NB4 (cell line): Measurements from ENCODE around the gene OPCML.

ENCODE experiments used
- CTCF ChIP-seq: IDR thresholded peaks from one replicate; pipeline ENCODE4 v1.5.1; 2012; ENCODE audit warnings: low read depth, low read length
- MAX ChIP-seq: IDR thresholded peaks from 2 replicates; pipeline ENCODE4 v1.6.1; 2011; ENCODE audit warnings: low read depth, low read length
- POLR2A ChIP-seq: IDR thresholded peaks from 2 replicates; pipeline ENCODE4 v1.6.1; 2011; ENCODE audit warnings: mild to moderate bottlenecking; ENCODE audit not compliant: insufficient read length; ENCODE audit errors: extremely low read depth

- no peak for TF ChIP-seq CTCF
- no peak for TF ChIP-seq POLR2A
- no peak for TF ChIP-seq MAX
These were observed 905.9 kb downstream of the OPCML start for GRCh38 chr11:132626446-132626845.
